Stomach (tissue), 9 donors: ENCODE measurements around the gene BCAS3. TPM values are rescaled to one million over a fixed set of nuclear protein-coding genes. Genes with fewer than 3 reads are reported as not detected.
"Not testable (repeated sequence)": the region's sequence is repeated elsewhere in the genome, so short reads cannot be mapped to it uniquely, and the experiment has no call there.

ENCODE experiments used
- DNase-seq, 2 donors: peaks; one replicate each; pipeline versions ENCODE4 v3.0.0 to v3.0.0-alpha.2; 2013 to 2019
- H3K27ac ChIP-seq, 5 donors: fragments of 200-600 bp in 4 of 5; sonication (generic) in 4 of 5; one replicate each; pipeline ENCODE4 v1.5.1; 2013 to 2019; ENCODE audit warnings: mild to moderate bottlenecking in 1 of 5, moderate library complexity in 1 of 5
- H3K27me3 ChIP-seq, 3 donors: fragments of 200-600 bp; sonication (generic); one replicate each; pipeline ENCODE4 v1.5.1; 2017 to 2019; ENCODE audit warnings: mixed run types in 1 of 3
- H3K36me3 ChIP-seq, 4 donors: fragments of 200-600 bp; sonication (generic); 1 replicate in 3 of 4; 2 replicates in 1 of 4; pipeline ENCODE4 v1.5.1; 2016 to 2019
- H3K4me1 ChIP-seq, 4 donors: fragments of 200-600 bp; sonication (generic); one replicate each; pipeline ENCODE4 v1.5.1; 2016 to 2019
- H3K4me3 ChIP-seq, 4 donors: fragments of 200-600 bp; sonication (generic) in 3 of 4; one replicate each; pipeline ENCODE4 v1.5.1; 2016 to 2019; ENCODE audit warnings: mild to moderate bottlenecking in 1 of 4
- H3K9me3 ChIP-seq, 4 donors: fragments of 200-600 bp; sonication (generic); one replicate each; pipeline ENCODE4 v1.5.1; 2016 to 2019
- EP300 ChIP-seq: sonication (generic); formaldehyde crosslinking; IDR thresholded peaks from one replicate; pipeline ENCODE4 v1.6.1; 2017; ENCODE audit warnings: antibody characterized with exemption
- POLR2A ChIP-seq, 4 donors: fragments of 450-650 bp; IDR thresholded peaks; one replicate each; pipeline ENCODE4 v1.6.1; 2016; ENCODE audit warnings: antibody characterized with exemption in 4 of 4, control low read depth in 2 of 4, mild to moderate bottlenecking in 1 of 4, moderate library complexity in 1 of 4
- POLR2AphosphoS5 ChIP-seq, 3 donors: sonication (generic); formaldehyde crosslinking; IDR thresholded peaks; one replicate each; pipeline ENCODE4 v1.6.1; 2016; ENCODE audit warnings: antibody characterized with exemption in 3 of 3
- WGBS, 5 donors: extraction: QIAGEN DNeasy Blood & Tissue Kit in 3 of 5; methylation state at CpG; one replicate each; pipeline versions ENCODE4 v1.1.5 to v1.1.7; 2013 to 2018; 5-methylcytosine and 5-hydroxymethylcytosine counted together
- intact Hi-C: fragments of 100-400 bp; cut with DNase I; formaldehyde crosslinking; loops from one replicate; pipeline ENCODE4 v1.15.1; 2023; ENCODE audit warnings: low total_unique reads
- polyA plus RNA-seq, 3 donors: library from polyadenylated mRNA; stranded (reverse); fragments of 200-250 nt; gene quantifications; one replicate each; pipeline ENCODE4 v1.2.3, GENCODE V29; 2013
- total RNA-seq, 5 donors: library from RNA; depleted of rRNA; stranded (reverse); fragments of >200 nt; gene quantifications; one replicate each; pipeline versions ENCODE4 v1.1.0 to v1.2.3, GENCODE V29; 2014 to 2016
- TF ChIP-seq, protein P1 (sequence below), 7 experiments: fragments of 450-650 bp in 4 of 7; fragments of 200-600 bp in 3 of 7; sonication (generic) in 3 of 7; IDR thresholded peaks; one replicate each; pipeline ENCODE4 v1.5.1; 2016 to 2019; ENCODE audit warnings: antibody characterized with exemption in 7 of 7, control low read depth in 2 of 7, mild to moderate bottlenecking in 1 of 7
- donor health status: healthy with polysubstance abuse.
- donor health status: Bipolar disorder and iron deficiency.
- donor health status: healthy.

BCAS3 gene
- total and polyA plus RNA-seq, 8 donors, result 4.9 to 150 (median 25.3) TPM

DNA sequence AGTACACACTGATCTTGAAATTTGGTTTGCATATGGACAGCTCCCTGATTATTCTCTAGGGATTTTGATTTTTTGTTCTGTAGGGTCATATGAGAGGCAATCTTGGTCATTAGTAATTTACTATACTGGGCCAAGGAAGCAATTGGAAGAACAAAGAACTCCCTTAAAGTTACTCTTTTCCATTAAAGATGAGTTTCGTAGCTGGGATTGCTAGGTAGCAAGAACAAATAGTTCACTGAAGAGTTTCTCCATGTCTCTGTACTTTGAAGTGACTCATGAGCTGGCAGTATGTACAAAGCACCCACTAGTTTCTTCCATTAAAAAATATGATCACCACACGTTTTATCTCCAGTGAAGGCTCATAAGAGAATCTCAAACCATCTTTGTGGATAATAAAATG, 6.2 kb upstream of the BCAS3 start:
- no peak for DNase-seq
- H3K4me1 ChIP-seq, result peaks cover under 1 to 3% (median 1%) of the 10 kb centered on the region in 4 donors
- 40 to 57% (median 46%) methylated on average over 2 of the region's 2 CpGs for WGBS, 5 donors
- TF ChIP-seq, protein P1, sequence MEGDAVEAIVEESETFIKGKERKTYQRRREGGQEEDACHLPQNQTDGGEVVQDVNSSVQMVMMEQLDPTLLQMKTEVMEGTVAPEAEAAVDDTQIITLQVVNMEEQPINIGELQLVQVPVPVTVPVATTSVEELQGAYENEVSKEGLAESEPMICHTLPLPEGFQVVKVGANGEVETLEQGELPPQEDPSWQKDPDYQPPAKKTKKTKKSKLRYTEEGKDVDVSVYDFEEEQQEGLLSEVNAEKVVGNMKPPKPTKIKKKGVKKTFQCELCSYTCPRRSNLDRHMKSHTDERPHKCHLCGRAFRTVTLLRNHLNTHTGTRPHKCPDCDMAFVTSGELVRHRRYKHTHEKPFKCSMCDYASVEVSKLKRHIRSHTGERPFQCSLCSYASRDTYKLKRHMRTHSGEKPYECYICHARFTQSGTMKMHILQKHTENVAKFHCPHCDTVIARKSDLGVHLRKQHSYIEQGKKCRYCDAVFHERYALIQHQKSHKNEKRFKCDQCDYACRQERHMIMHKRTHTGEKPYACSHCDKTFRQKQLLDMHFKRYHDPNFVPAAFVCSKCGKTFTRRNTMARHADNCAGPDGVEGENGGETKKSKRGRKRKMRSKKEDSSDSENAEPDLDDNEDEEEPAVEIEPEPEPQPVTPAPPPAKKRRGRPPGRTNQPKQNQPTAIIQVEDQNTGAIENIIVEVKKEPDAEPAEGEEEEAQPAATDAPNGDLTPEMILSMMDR (IDR thresholded peaks at IDR 0.05), result no peak
- TF ChIP-seq POLR2A (IDR thresholded peaks at IDR 0.05), result no peak
- TF ChIP-seq POLR2AphosphoS5 (IDR thresholded peaks at IDR 0.05), result no peak
- TF ChIP-seq EP300, result no peak
- no peak overlapping the region for H3K27ac ChIP-seq
- peaks cover 0 to 6% (median 2%) of the 10 kb centered on the region in 4 donors for H3K36me3 ChIP-seq
- intact Hi-C loops, result no loop called here
- no peaks in the 10 kb centered on the region for H3K27me3 ChIP-seq
- no peak overlapping the region for H3K4me3 ChIP-seq
- H3K9me3 ChIP-seq, result peaks cover 0 to 4% (median 0%) of the 10 kb centered on the region in 4 donors

- H3K4me3 ChIP-seq, DNase-seq, H3K36me3 ChIP-seq, H3K27ac ChIP-seq, H3K27me3 ChIP-seq, intact Hi-C loops, H3K9me3 ChIP-seq: not testable (repeated sequence)
- 88 to 93% (median 89%) methylated on average over 7 of the region's 7 CpGs for WGBS, 5 donors
- peaks cover 12 to 20% (median 19%) of the 10 kb centered on the region in 4 donors for H3K4me1 ChIP-seq
Measured at GRCh38 chr17:60674637-60675036, 3.0 kb upstream of the BCAS3 start.

GRCh38 chr17:60675997-60676396, 1.7 kb upstream of the BCAS3 start:
- H3K27me3 ChIP-seq, result no peaks in the 10 kb centered on the region

GRCh38 chr17:60676758-60677307, 818 bp upstream of the BCAS3 start:
- Histone ChIP-seq H3K9me3 (peaks cover 0 to 4% (median 0%) of the 10 kb centered on the region in 4 donors), H3K27me3 (no peaks in the 10 kb centered on the region), H3K36me3 (peaks cover 0 to 15% (median 12%) of the 10 kb centered on the region in 4 donors), H3K27ac (peak overlapping the region; percentile 56 to 81 (median 79)), H3K4me3 (peak overlapping the region; percentile 62 to 94 (median 83)), H3K4me1 (peaks cover 12 to 20% (median 19%) of the 10 kb centered on the region in 4 donors)
- 26 to 31% (median 27%) methylated on average over 17 of the region's 17 CpGs for whole genome bisulfite sequencing, 5 donors
- no peak for DNase-seq
- intact Hi-C loops, result no loop called here
- TF ChIP-seq EP300, result no peak
- no peak for TF ChIP-seq POLR2A (IDR thresholded peaks at IDR 0.05)
- no peak for TF ChIP-seq POLR2AphosphoS5 (IDR thresholded peaks at IDR 0.05)
- TF ChIP-seq, protein P1 (IDR thresholded peaks at IDR 0.05), result no peak

More at GRCh38 chr17:60675997-60676396, 1.7 kb upstream of the BCAS3 start:
- peaks cover 12 to 20% (median 19%) of the 10 kb centered on the region in 4 donors for H3K4me1 ChIP-seq
- no peak for DNase-seq
- WGBS, 5 donors, result 92 to 96% (median 94%) methylated on average over 6 of the region's 6 CpGs
- H3K9me3 ChIP-seq, result peaks cover 0 to 4% (median 0%) of the 10 kb centered on the region in 4 donors
- peaks cover 0 to 7% (median 5%) of the 10 kb centered on the region in 4 donors for H3K36me3 ChIP-seq
- TF ChIP-seq EP300, result no peak
- no peak for TF ChIP-seq POLR2A (IDR thresholded peaks at IDR 0.05)
- TF ChIP-seq POLR2AphosphoS5 (IDR thresholded peaks at IDR 0.05), result no peak
- TF ChIP-seq, protein P1 (IDR thresholded peaks at IDR 0.05), result no peak
- intact Hi-C loops, result no loop called here
- no peak overlapping the region for H3K4me3 ChIP-seq
- no peak overlapping the region for H3K27ac ChIP-seq

- intact Hi-C loops, result no loop called here
- 1 to 5% (median 4%) methylated on average over 6 of the region's 6 CpGs for WGBS, 5 donors
- DNase-seq, result no peak
- Histone ChIP-seq H3K4me1 (peaks cover 12 to 20% (median 19%) of the 10 kb centered on the region in 4 donors), H3K9me3 (peaks cover 0 to 4% (median 0%) of the 10 kb centered on the region in 4 donors), H3K36me3 (peaks cover 0 to 28% (median 23%) of the 10 kb centered on the region in 4 donors), H3K4me3 (peak overlapping the region; percentile 62 to 94 (median 83)), H3K27me3 (no peaks in the 10 kb centered on the region), H3K27ac (peak overlapping the region; percentile 74 to 81 (median 79))
- TF ChIP-seq EP300 (no peak), POLR2AphosphoS5 (IDR thresholded peaks at IDR 0.05) (no peak), POLR2A (IDR thresholded peaks at IDR 0.05) (no peak)
- TF ChIP-seq, protein P1 (IDR thresholded peaks at IDR 0.05), result no peak
Measured at GRCh38 chr17:60678118-60678444, 430 bp downstream of the BCAS3 start.
